ENCODE data around the gene ABHD18. TPM values are rescaled to one million over a fixed set of nuclear protein-coding genes. Genes with fewer than 3 reads are reported as not detected.
"Not testable (repeated sequence)": the region's sequence is repeated elsewhere in the genome, so short reads cannot be mapped to it uniquely, and the experiment has no call there.

Gene ABHD18
- total and polyA plus RNA-seq, 4 experiments from 2014 or later, result 10.2 to 24.6 (median 17.1) TPM

DNA sequence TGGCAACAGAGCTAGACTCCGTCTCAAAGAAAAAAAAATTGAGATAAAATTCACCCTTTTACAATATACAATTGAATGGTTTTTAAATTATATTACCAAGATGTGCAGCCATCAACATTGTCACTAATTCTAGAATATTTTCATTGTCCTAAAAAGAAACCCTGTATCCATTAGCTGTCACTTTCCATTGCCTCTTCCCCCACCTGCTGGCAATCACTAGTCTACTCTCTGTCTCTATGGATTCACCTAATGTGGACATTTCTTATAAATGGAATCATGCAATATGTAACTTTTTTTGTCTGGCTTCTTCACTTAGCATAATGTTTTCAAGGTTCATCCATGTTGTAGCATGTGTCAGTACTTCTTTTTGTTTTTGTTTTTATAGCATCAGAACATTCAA, 20.8 kb downstream of the ABHD18 start:
- H3K27ac Mint-ChIP-seq, result peak overlapping the region in 2 of 7 donors; percentile 64 to 70
- H3K4me1 Mint-ChIP-seq, result peaks cover 0 to 5% (median 1%) of the 10 kb centered on the region in 4 donors
- intact Hi-C loops (cut with micrococcal nuclease), result no loop called here
- H3K27me3 Mint-ChIP-seq, result no peaks in the 10 kb centered on the region
- H3K9me3 ChIP-seq (ENCODE audit: control insufficient read depth in 1 of 2, low read length in 2 of 2), result no peaks in the 10 kb centered on the region
- no peak overlapping the region for H3K4me3 ChIP-seq (ENCODE audit: low read length in 2 of 2)
- H3K4me1 ChIP-seq (ENCODE audit: insufficient read depth, low read length), result no peaks in the 10 kb centered on the region
- H3K4me3 Mint-ChIP-seq, result peak overlapping the region in 1 of 8 donors; percentile 34
- peaks cover 25 to 37% of the 10 kb centered on the region in 2 donors for H3K36me3 Mint-ChIP-seq
- no peaks in the 10 kb centered on the region for H3K9me3 Mint-ChIP-seq
- ChIA-PET CTCF (ENCODE audit: partially characterized antibody) (no interaction called here), POLR2A (ENCODE audit: partially characterized antibody) (no interaction called here)
- no peak for DNase-seq
- no peak overlapping the region for H3K27ac ChIP-seq (ENCODE audit: low read depth, low read length)
- peaks cover 5% of the 10 kb centered on the region for H3K36me3 ChIP-seq (ENCODE audit: insufficient read depth, low read length)
- H3K27me3 ChIP-seq (ENCODE audit: insufficient read depth, low read length), result no peaks in the 10 kb centered on the region

DNA sequence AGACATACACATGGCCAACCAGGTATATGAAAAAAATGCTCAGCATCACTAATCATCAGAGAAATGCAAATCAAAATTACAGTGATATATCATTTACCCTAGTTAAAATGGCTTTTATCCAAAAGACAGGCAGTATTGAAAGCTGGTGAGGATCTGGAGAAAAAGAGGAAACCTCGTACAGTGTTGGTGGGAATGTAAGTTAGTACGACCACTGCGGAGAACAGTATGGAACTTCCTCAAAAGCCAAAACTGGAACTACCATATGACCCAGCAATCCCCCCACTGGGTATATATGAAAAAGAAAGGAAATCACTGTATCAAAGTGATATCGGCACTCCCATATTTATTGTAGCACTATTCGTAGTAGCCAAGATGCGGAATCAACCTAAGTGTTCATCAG, 23.4 kb downstream of the ABHD18 start:
- H3K9me3 Mint-ChIP-seq, result no peaks in the 10 kb centered on the region
- H3K36me3 Mint-ChIP-seq, result peaks cover 33 to 46% of the 10 kb centered on the region in 2 donors
- CTCF ChIA-PET (ENCODE audit: partially characterized antibody), result no interaction called here
- H3K27ac ChIP-seq (ENCODE audit: low read depth, low read length), result no peak overlapping the region
- no peak overlapping the region for H3K27ac Mint-ChIP-seq
- H3K4me3 Mint-ChIP-seq, result no peak overlapping the region
- no peak for DNase-seq
- intact Hi-C loops (cut with micrococcal nuclease), result no loop called here
- H3K4me1 Mint-ChIP-seq, result peaks cover 0 to 10% (median 6%) of the 10 kb centered on the region in 4 donors
- H3K9me3 ChIP-seq (ENCODE audit: control insufficient read depth in 1 of 2, low read length in 2 of 2), result no peaks in the 10 kb centered on the region
- H3K27me3 ChIP-seq (ENCODE audit: insufficient read depth, low read length), result no peaks in the 10 kb centered on the region
- no peaks in the 10 kb centered on the region for H3K27me3 Mint-ChIP-seq
- H3K36me3 ChIP-seq (ENCODE audit: insufficient read depth, low read length), result peaks cover 5% of the 10 kb centered on the region
- POLR2A ChIA-PET (ENCODE audit: partially characterized antibody), result no interaction called here
- H3K4me1 ChIP-seq (ENCODE audit: insufficient read depth, low read length), result no peaks in the 10 kb centered on the region
- no peak overlapping the region for H3K4me3 ChIP-seq (ENCODE audit: low read length in 2 of 2)

DNA sequence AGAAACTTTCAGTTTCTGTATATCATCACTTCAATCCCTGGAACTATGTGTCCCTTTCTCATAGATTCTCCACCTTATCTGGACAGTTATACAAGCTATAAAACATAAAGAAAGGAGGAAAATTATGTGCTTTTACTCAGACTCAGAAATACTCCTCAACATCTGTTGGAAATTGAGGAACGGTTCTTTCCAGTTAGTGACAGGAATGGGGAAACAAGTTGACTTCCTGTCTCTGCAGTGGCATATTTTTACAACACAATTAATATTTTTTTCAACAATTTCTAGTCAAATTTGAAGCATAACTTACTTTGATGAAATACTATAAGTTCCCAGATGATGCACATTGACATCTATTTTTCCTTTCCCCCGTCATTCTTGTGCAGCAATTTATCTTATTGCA, 27.9 kb downstream of the ABHD18 start:
- Mint-ChIP-seq H3K27ac (peak overlapping the region in 1 of 7 donors; percentile 52), H3K4me3 (no peak overlapping the region), H3K27me3 (no peaks in the 10 kb centered on the region), H3K4me1 (peaks cover 0 to 13% (median 5%) of the 10 kb centered on the region in 4 donors), H3K36me3 (peaks cover 49 to 51% of the 10 kb centered on the region in 2 donors), H3K9me3 (peaks cover 0 to 10% (median 6%) of the 10 kb centered on the region in 8 donors)
- CTCF ChIA-PET (ENCODE audit: partially characterized antibody), result no interaction called here
- no peaks in the 10 kb centered on the region for H3K27me3 ChIP-seq (ENCODE audit: insufficient read depth, low read length)
- no peak for DNase-seq
- H3K36me3 ChIP-seq (ENCODE audit: insufficient read depth, low read length), result no peaks in the 10 kb centered on the region
- H3K27ac ChIP-seq (ENCODE audit: low read depth, low read length), result no peak overlapping the region
- POLR2A ChIA-PET (ENCODE audit: partially characterized antibody), result no interaction called here
- no peaks in the 10 kb centered on the region for H3K4me1 ChIP-seq (ENCODE audit: insufficient read depth, low read length)
- no peaks in the 10 kb centered on the region for H3K9me3 ChIP-seq (ENCODE audit: control insufficient read depth in 1 of 2, low read length in 2 of 2)
- intact Hi-C loops (cut with micrococcal nuclease), result no loop called here
- H3K4me3 ChIP-seq (ENCODE audit: low read length in 2 of 2), result no peak overlapping the region

GRCh38 chr4:127995776-127996175, 30.6 kb downstream of the ABHD18 start:
- Mint-ChIP-seq H3K36me3 (peaks cover 52 to 64% of the 10 kb centered on the region in 2 donors), H3K4me3 (no peak overlapping the region), H3K4me1 (peaks cover 9 to 20% (median 11%) of the 10 kb centered on the region in 4 donors), H3K27ac (no peak overlapping the region), H3K27me3 (no peaks in the 10 kb centered on the region), H3K9me3 (peaks cover 0 to 16% (median 8%) of the 10 kb centered on the region in 8 donors)
- ChIA-PET POLR2A (ENCODE audit: partially characterized antibody) (interaction anchor here (1.3 kb wide), 1 partner anchor 30 kb away, joined by 3 read pairs; the partner anchor contains the start of genes ABHD18 and MFSD8), CTCF (ENCODE audit: partially characterized antibody) (no interaction called here)
- Histone ChIP-seq H3K4me3 (ENCODE audit: low read length in 2 of 2) (no peak overlapping the region), H3K4me1 (ENCODE audit: insufficient read depth, low read length) (no peaks in the 10 kb centered on the region), H3K9me3 (ENCODE audit: control insufficient read depth in 1 of 2, low read length in 2 of 2) (no peaks in the 10 kb centered on the region), H3K36me3 (ENCODE audit: insufficient read depth, low read length) (no peaks in the 10 kb centered on the region), H3K27ac (ENCODE audit: low read depth, low read length) (no peak overlapping the region), H3K27me3 (ENCODE audit: insufficient read depth, low read length) (no peaks in the 10 kb centered on the region)
- DNase-seq, result no peak
- intact Hi-C loops (cut with micrococcal nuclease), result no loop called here

- intact Hi-C loops (cut with micrococcal nuclease); H3K4me3 ChIP-seq (ENCODE audit: low read length in 2 of 2); H3K27me3 ChIP-seq (ENCODE audit: insufficient read depth, low read length); DNase-seq; H3K4me3 Mint-ChIP-seq; H3K27ac Mint-ChIP-seq; H3K9me3 ChIP-seq (ENCODE audit: control insufficient read depth in 1 of 2, low read length in 2 of 2); H3K27ac ChIP-seq (ENCODE audit: low read depth, low read length); H3K36me3 ChIP-seq (ENCODE audit: insufficient read depth, low read length); H3K27me3 Mint-ChIP-seq; H3K4me1 ChIP-seq (ENCODE audit: insufficient read depth, low read length): not testable (repeated sequence)
- ChIA-PET POLR2A (ENCODE audit: partially characterized antibody) (interaction anchor here (1.3 kb wide), 1 partner anchor 31 kb away, joined by 3 read pairs; the partner anchor contains the start of genes ABHD18 and MFSD8), CTCF (ENCODE audit: partially characterized antibody) (interaction anchor here (2.1 kb wide), 1 partner anchor 31 kb away, joined by 5 read pairs; the partner anchor contains the start of genes ABHD18 and MFSD8)
- peaks cover 54 to 63% of the 10 kb centered on the region in 2 donors for H3K36me3 Mint-ChIP-seq
- peaks cover 0 to 16% (median 8%) of the 10 kb centered on the region in 8 donors for H3K9me3 Mint-ChIP-seq
- peaks cover 14 to 28% (median 18%) of the 10 kb centered on the region in 4 donors for H3K4me1 Mint-ChIP-seq
Measured at GRCh38 chr4:127996521-127996920, 31.3 kb downstream of the ABHD18 start.

DNA sequence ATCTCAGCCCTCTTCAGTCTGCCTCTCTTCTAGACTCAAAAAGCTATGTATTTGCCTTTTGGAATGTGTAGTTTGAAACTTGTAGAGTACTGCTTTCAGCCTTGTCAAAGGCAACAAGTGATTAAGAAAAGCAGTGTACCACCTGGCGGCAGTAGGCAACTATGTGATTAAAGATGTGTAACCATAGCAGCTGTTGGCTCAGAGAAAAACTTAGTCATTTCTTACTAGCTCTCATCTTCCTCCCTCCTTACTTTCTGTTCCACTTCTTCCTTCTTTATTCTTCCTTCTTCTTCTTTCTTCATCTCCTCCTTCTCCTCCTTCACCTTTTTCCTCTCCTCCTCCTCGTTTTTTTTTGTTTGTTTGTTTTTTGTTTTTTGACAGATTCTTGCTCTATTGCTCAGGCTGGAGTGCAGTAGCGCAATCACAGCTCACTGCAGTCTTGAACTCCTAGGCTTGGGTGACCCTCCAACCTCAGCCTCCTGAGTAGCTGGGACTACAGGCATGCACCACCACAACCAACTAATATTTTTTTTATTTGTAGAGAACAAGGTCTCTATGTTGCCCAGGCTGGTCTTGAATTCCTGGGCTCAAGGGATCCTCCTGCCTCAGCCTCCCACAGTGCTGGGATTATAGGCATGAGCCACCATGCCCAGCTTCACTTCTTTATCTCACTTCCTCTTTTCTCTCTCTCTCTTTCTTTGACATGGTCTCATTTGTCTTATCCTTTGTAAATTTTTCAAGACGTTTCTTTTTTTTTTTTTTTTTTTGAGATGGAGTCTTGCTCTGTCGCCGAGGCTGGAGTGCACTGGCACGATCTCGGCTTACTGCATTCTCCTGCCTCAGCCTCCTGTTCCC, 32.6 kb downstream of the ABHD18 start:
- peaks cover 54 to 61% of the 10 kb centered on the region in 2 donors for H3K36me3 Mint-ChIP-seq
- peaks cover 13 to 27% (median 20%) of the 10 kb centered on the region in 4 donors for H3K4me1 Mint-ChIP-seq
- DNase-seq, result peak in 3 of 5 donors; percentile 1 to 10 (median 3)
- H3K27me3 Mint-ChIP-seq, result no peaks in the 10 kb centered on the region
- no peaks in the 10 kb centered on the region for H3K27me3 ChIP-seq (ENCODE audit: insufficient read depth, low read length)
- POLR2A ChIA-PET (ENCODE audit: partially characterized antibody), result interaction anchor here (0.9 to 1.4 kb wide), 2 partner anchors 13 to 33 kb away, joined by 3 to 5 read pairs; partner anchors contain the start of genes ABHD18 and MFSD8
- no peak overlapping the region for H3K4me3 ChIP-seq (ENCODE audit: low read length in 2 of 2)
- peak overlapping the region in 5 of 7 donors; percentile 12 to 83 (median 72) for H3K27ac Mint-ChIP-seq
- H3K9me3 ChIP-seq (ENCODE audit: control insufficient read depth in 1 of 2, low read length in 2 of 2), result no peaks in the 10 kb centered on the region
- H3K4me1 ChIP-seq (ENCODE audit: insufficient read depth, low read length), result no peaks in the 10 kb centered on the region
- CTCF ChIA-PET (ENCODE audit: partially characterized antibody), result interaction anchor here (0.9 to 2.1 kb wide), 2 partner anchors 8 to 33 kb away, joined by 3 to 5 read pairs; partner anchors contain the start of genes ABHD18 and MFSD8
- no peak overlapping the region for H3K4me3 Mint-ChIP-seq
- H3K9me3 Mint-ChIP-seq, result peaks cover 0 to 16% (median 8%) of the 10 kb centered on the region in 8 donors
- intact Hi-C loops (cut with micrococcal nuclease), result no loop called here
- H3K36me3 ChIP-seq (ENCODE audit: insufficient read depth, low read length), result no peaks in the 10 kb centered on the region
- H3K27ac ChIP-seq (ENCODE audit: low read depth, low read length), result no peak overlapping the region

DNA sequence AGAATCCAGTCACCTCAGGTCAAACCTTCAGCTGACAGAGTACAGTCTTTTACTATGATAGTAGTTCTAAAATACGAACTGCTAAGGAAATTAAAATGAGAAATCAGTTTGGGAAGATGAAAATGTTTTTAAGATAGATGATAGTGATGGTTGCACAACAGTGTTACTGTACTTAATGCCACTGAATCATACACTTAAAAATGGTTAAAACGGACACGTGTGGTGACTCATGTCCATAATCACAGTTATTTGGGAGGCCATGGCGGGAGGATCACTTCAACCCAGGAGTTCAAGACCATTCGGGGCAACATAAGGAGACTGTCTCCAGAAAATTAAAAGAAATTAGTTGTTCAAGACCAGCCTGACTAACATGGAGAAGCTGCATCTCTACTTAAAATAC, 41.4 kb downstream of the ABHD18 start:
- Histone ChIP-seq H3K9me3 (ENCODE audit: control insufficient read depth in 1 of 2, low read length in 2 of 2) (no peaks in the 10 kb centered on the region), H3K4me3 (ENCODE audit: low read length in 2 of 2) (no peak overlapping the region), H3K36me3 (ENCODE audit: insufficient read depth, low read length) (no peaks in the 10 kb centered on the region), H3K4me1 (ENCODE audit: insufficient read depth, low read length) (no peaks in the 10 kb centered on the region), H3K27ac (ENCODE audit: low read depth, low read length) (no peak overlapping the region), H3K27me3 (ENCODE audit: insufficient read depth, low read length) (no peaks in the 10 kb centered on the region)
- CTCF ChIA-PET (ENCODE audit: partially characterized antibody), result no interaction called here
- POLR2A ChIA-PET (ENCODE audit: partially characterized antibody), result interaction anchor here (0.6 kb wide), 1 partner anchor 90 kb away, joined by 3 read pairs; no protein-coding TSS in a partner anchor
- intact Hi-C loops (cut with micrococcal nuclease), result no loop called here
- H3K4me1 Mint-ChIP-seq, result peaks cover 0 to 4% (median 2%) of the 10 kb centered on the region in 4 donors
- DNase-seq, result no peak
- H3K4me3 Mint-ChIP-seq, result no peak overlapping the region
- H3K27ac Mint-ChIP-seq, result no peak overlapping the region
- no peaks in the 10 kb centered on the region for H3K9me3 Mint-ChIP-seq
- no peaks in the 10 kb centered on the region for H3K27me3 Mint-ChIP-seq
- H3K36me3 Mint-ChIP-seq, result peaks cover 17 to 20% of the 10 kb centered on the region in 2 donors

Measured in CD4-positive, alpha-beta memory T cell (primary cell).